ENCODE data around the gene TNFAIP1.

TNFAIP1 gene

DNA sequence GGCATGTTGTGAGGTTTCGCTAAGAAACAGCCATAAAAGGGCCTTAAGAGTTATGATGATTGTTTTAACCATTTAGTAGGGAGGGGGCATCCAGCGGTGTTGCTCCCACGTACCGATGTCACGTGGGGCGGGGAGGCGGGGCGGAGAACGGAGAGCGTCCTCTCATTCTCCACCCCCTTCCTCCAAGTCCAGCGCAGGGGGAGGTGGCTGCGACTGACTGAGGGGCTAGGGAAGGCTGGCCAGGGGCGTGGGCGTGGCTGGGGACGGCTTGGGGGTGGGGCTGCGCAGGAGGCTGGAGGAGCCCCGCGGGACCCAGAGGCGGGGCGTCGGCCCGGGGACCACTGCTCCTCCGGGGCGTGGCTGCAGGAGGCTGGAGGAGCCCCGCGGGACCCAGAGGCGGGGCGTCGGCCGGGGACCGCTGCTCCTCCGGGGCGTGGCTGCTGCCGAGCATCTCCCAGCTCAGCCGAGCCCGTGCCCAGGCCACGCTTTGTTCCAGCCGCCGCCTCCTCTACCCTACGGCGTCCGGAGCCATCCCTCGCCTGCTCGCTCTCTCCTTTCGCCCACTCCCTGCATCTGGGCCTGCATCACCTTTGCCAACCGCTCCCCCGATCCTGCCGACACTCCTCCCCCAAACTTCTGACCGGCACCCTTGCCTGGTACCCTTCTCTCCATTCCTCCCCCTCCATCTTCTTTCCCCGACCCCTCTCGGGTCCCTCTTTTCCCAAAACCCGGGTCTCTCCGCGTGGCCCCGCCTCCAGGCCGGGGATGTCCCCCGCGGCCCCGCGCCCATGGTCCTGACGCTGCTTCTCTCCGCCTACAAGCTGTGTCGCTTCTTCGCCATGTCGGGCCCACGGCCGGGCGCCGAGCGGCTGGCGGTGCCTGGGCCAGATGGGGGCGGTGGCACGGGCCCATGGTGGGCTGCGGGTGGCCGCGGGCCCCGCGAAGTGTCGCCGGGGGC, 36.0 kb downstream of the TNFAIP1 start, which contains the start of gene SARM1:
TSS of gene SARM1 (plus strand) at position 450 of the 958 bp plus-strand sequence. CDS start at position 789, 339 bp downstream.
- peak; percentile 93 for DNase-seq (ENCODE audit: low spot score)

GRCh38 chr17:28372203-28372944, 36.8 kb downstream of the TNFAIP1 start:
- peak; percentile 36 for DNase-seq (ENCODE audit: low spot score)

DNA sequence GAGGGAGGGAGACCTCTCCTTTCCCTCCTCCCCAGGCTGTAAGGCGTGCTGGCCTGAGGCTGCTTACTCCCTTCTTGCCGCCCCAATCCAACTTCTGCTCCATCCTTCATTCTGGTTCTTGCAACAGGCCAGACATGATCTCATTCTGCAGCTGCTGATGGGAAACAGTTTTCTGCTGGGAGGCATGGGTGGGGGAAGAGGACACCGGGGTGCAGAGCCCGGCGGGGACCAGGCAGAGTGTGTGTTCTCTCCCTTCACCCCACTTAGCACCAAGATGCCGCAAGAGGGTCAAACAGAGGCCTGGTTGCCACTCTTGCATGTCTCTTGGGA, 37.3 kb downstream of the TNFAIP1 start:
- no peak for DNase-seq (ENCODE audit: low spot score)

- no peak for DNase-seq (ENCODE audit: low spot score)
Measured at GRCh38 chr17:28379814-28380801, 44.5 kb downstream of the TNFAIP1 start.

DNA sequence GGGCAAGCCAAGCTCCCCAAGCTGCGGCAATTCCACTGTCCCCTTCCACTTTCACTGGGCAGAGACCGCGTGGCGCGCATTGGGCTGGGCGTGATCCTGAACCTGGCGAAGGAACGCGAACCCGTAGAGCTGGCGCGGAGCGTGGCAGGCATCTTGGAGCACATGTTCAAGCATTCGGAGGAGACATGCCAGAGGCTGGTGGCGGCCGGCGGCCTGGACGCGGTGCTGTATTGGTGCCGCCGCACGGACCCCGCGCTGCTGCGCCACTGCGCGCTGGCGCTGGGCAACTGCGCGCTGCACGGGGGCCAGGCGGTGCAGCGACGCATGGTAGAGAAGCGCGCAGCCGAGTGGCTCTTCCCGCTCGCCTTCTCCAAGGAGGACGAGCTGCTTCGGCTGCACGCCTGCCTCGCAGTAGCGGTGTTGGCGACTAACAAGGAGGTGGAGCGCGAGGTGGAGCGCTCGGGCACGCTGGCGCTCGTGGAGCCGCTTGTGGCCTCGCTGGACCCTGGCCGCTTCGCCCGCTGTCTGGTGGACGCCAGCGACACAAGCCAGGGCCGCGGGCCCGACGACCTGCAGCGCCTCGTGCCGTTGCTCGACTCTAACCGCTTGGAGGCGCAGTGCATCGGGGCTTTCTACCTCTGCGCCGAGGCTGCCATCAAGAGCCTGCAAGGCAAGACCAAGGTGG, 45.7 kb downstream of the TNFAIP1 start:
- DNase-seq (ENCODE audit: low spot score) = no peak

GRCh38 chr17:28384281-28385036, 48.9 kb downstream of the TNFAIP1 start:
- peak; percentile 33 for DNase-seq (ENCODE audit: low spot score)

DNA sequence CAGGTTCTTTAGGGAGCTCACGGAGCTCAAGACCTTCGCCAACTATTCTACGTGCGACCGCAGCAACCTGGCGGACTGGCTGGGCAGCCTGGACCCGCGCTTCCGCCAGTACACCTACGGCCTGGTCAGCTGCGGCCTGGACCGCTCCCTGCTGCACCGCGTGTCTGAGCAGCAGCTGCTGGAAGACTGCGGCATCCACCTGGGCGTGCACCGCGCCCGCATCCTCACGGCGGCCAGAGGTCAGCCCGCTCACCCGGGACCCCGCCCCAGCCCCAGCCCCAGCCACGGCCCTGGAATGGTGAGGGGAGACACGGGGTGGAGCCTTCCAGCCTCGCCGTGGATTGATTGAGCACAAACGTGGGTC, 49.5 kb downstream of the TNFAIP1 start:
- no peak for DNase-seq (ENCODE audit: low spot score)

DNA sequence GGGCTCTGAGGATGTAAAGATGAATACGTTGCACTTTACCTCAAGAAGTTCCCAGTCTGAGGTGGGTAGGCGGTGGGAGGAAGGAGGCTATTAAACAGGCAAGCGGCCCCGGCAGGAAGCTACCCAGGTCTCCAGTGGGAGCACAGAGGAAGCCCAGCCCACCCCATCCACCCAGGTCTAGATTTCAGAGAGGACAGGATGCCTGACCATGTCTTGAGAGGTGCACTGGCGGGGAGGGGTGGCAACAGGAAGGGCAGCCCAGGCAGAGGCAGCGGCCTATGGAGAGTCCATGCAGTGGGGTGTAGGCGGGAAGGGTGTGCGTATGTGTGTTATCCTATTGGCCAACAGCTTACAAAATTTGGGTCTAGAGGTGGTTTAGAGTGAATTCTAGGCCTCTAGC, 49.8 kb downstream of the TNFAIP1 start:
- DNase-seq (ENCODE audit: low spot score) = no peak

- no peak for DNase-seq (ENCODE audit: low spot score)
Measured at GRCh38 chr17:28386391-28386790, 50.8 kb downstream of the TNFAIP1 start.

DNA sequence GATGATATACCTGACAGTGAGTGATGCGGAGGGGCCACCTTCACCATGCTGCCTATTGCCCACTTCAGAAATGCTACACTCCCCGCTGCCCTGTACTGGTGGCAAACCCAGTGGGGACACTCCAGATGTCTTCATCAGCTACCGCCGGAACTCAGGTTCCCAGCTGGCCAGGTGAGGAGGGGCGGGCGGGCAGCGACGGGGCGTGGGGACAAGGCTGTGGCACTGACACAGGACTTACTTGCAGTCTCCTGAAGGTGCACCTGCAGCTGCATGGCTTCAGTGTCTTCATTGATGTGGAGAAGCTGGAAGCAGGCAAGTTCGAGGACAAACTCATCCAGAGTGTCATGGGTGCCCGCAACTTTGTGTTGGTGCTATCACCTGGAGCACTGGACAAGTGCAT, 52.5 kb downstream of the TNFAIP1 start:
- no peak for DNase-seq (ENCODE audit: low spot score)

- DNase-seq (ENCODE audit: low spot score) = no peak
Measured at GRCh38 chr17:28390141-28390540, 54.6 kb downstream of the TNFAIP1 start.

DNA sequence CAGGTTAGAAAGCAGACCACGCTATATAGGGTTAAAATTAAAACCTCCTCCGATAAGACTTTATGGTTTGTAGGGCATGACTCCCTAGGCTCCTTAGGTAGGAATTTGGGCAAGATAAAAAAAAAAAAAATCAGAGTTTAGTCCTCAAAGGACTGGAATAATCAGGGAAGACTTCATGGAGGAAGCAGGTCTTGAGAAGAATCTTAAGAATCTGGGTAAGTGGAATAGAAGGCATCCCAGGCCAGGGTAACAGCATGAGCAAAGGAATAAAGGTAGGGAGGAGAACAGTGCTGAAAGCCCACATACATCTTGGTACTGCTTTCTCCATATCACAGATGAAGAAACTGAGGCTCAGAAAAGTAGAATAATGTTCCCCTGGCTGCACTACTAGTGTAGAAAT, 55.0 kb downstream of the TNFAIP1 start:
- DNase-seq (ENCODE audit: low spot score) = no peak

- no peak for DNase-seq (ENCODE audit: low spot score)
Measured at GRCh38 chr17:28390984-28391383, 55.4 kb downstream of the TNFAIP1 start.

DNA sequence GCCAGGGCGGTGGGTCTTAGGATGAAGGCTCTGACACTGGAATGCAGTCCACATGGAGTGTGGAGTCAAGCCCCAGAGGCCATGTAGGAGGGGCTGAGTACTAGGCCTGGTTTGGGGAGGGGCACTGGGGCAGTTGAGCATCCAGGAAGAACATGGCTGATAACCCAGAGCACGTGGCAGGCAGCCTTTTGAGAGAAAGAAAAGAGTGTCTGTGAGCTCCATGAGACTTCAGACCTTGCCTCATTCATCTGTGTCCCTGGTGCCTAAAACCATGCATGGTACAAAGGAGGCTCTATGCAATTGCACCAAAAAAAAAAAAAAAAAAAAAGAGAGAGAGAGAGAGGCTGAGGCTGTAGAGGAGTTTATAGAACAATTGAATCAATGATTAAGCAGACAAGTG, 55.8 kb downstream of the TNFAIP1 start:
- no peak for DNase-seq (ENCODE audit: low spot score)

GRCh38 chr17:28392491-28392890, 56.9 kb downstream of the TNFAIP1 start:
- DNase-seq (ENCODE audit: low spot score) = no peak

- no peak for DNase-seq (ENCODE audit: low spot score)
Measured at GRCh38 chr17:28394337-28395116, 59.0 kb downstream of the TNFAIP1 start.

GRCh38 chr17:28395426-28395825, 59.9 kb downstream of the TNFAIP1 start:
- DNase-seq (ENCODE audit: low spot score) = no peak

- no peak for DNase-seq (ENCODE audit: low spot score)
Measured at GRCh38 chr17:28395968-28396367, 60.4 kb downstream of the TNFAIP1 start.

All from germinal center (tissue), 1 donor.